HT-29 (cell line): ENCODE measurements around the gene RNASEH1. TPM values are rescaled to one million over a fixed set of nuclear protein-coding genes. Genes with fewer than 3 reads are reported as not detected.

ENCODE experiments used
- DNase-seq: peaks from one replicate; pipeline ENCODE4 v3.0.0-alpha.2; 2015; ENCODE audit warnings: low spot score
- total RNA-seq: library from RNA; depleted of rRNA; stranded (reverse); fragments of >200 nt; shearing (Covaris generic); gene quantifications from 2 replicates; pipeline ENCODE4 v1.2.3, GENCODE V29; 2014; rRNA removed

RNASEH1 gene
- total RNA-seq = 20.0 and 28.1 TPM in 2 replicates

DNA sequence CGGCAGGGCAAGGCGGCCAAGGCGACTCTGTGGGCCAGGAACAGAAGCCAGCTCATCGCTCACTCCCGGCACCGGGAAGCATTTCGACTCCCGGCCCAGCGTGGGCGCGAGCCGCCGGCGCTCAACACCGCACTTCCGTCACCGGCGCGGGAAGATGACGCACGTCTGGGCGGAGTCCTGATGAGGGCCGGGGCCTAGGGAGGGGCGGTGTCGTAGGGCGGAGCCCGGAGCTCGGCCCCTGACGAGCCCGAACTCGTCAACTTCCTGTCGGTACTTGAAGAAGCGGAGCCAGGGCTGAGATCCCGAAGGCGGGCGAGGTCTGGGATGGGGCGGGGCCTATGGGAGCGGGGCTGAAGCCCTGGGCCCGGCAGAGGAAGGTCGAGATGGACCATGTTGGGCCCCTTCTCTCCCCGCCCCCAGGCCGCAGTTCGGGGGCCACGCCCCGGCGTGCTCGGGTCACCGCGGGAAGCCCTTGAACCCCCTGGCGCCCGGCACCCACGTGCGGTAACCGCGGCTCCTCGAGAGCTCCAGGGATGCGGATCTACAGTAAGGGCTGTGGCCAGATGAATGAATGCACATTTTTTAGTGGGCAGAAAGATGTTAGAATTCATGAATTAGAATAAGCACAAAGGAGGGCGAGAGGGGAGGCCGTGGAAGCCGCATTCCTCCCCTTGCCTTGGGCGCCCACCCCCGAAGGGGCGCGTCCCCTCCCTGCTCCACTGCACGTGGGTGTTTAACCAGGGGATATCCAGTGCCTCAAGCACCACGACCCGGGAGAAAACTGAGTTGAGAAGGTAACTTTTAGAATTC, at the start of gene RNASEH1:
RNASEH1 (minus strand) TSS at position 129 of the 810 bp plus-strand sequence; CDS start at position 56, 73 bp downstream.
- peak; percentile 98 for DNase-seq

- no peak for DNase-seq
Measured at GRCh38 chr2:3606370-3607201, 48.5 kb upstream of the RNASEH1 start.

DNA sequence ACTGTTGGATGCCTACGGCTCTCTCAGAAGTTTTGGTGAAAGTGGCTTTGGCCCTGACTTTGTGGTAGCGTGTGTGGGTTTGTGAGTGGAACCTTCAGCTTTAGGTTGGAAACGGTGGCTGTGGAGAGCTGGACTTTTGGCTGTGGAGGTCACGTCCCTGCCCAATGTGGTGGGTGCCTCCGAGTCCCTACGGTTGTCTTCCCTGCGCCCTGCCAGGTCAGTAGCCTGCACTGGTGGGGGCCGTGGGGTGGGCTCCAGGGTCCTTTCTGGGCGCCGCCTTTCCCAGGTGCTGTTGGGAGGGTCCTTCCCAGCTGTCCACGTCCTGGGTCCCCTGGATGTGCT, 47.9 kb upstream of the RNASEH1 start:
- no peak for DNase-seq

DNA sequence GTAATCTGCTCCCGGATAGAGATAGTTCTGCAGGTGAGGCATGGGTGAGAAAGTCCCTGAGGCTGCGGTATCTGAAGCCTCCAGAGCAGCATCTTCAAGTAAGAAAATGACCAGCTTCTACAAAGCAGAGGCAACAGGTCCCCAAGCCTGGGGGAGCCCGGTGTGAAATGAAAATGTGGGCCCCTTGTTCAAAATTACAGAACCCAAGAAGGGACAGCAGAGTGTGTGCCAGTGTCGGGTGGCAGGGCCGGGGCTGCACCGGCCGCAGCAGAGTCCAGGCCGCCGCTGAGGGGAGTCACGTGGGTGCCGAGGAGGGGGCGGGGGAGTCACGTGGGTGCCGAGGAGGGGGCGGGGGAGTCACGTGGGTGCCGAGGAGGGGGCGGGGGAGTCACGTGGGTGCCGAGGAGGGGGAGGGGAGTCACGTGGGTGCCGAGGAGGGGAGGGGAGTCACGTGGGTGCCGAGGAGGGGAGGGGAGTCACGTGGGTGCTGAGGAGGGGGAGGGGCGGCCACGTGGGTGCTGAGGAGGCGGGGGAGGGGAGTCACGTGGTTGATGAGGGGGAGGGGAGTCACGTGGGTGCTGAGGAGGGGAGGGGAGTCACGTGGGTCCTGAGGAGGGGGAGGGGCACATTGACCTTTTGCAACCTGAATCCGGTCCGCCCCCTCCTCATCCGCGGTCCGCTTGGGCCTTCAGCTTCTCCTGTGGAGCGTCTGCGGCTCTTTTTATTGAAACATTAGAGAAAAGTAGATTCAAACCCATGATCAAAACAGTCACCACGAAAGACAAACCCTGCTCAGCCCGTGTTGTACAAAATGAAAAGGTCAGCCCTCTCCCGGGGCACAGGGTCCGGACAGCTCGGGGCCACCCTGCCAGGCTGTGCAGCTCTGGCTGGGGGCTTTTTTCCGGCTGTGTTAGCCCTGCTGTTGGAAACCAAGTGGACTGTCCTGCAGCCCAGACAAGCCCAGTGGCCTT, 47.1 kb upstream of the RNASEH1 start:
- peak; percentile 58 for DNase-seq

DNA sequence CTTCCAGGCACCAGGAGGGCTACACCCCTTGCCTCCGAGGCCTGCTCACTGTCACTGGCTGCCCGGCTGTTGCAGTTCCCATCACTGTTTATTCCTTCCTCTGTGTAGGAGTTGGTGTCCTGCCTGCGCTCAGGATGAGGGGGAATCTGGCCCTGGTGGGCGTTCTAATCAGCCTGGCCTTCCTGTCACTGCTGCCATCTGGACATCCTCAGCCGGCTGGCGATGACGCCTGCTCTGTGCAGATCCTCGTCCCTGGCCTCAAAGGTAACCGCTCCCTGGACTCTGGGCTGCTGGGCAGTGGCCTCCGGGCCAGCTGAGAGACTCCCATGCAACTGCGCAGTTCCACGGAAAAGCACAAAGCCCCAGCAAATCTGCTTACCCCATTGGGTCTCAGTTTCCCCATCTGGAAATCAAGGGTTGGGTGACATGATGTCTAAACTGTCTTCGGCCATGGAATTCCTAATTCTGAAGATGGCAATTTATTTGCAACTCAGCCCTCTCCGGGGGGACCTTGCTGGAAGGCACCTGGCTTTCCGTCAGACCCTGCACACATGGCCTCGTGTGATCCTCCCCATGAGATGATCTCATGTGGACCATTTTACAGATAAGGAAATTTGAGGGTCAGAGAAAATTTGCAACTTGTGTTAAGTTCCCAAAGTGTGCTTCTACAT, 46.2 kb upstream of the RNASEH1 start:
- DNase-seq = no peak

DNA sequence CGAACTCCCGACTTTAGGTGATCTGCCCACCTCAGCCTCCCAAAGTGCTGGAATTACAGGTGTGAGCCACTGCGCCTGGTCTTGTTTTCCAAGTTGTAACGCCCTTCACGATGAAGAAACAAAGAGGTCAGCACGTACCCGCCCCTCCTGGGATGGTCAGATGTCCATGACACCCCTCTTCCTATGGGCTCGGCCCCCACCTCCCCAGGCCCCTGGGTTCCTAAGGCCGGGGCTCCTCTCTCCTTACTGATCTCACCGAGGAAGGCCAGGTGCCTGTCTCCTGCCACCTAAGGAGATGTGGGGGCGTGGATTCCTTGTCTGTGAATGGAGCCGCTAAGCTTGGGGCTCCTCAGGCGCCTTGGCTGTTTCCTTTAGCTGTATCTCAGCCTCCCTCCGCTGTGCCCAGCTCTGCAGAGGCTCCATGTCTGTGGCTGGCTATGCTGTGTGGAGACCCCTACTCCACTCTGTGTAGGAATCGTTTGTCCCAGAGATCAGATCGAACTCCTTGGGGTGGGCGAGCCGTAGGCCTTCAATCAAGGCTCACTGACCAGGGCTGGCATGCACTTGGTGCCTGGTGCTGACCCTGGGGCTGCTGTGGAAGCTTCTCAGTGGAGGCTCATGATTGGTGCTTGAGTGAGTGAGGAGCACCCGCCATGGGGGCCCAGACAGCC, 45.5 kb upstream of the RNASEH1 start:
- DNase-seq = no peak

GRCh38 chr2:3602553-3603339, 44.6 kb upstream of the RNASEH1 start:
- DNase-seq = no peak

DNA sequence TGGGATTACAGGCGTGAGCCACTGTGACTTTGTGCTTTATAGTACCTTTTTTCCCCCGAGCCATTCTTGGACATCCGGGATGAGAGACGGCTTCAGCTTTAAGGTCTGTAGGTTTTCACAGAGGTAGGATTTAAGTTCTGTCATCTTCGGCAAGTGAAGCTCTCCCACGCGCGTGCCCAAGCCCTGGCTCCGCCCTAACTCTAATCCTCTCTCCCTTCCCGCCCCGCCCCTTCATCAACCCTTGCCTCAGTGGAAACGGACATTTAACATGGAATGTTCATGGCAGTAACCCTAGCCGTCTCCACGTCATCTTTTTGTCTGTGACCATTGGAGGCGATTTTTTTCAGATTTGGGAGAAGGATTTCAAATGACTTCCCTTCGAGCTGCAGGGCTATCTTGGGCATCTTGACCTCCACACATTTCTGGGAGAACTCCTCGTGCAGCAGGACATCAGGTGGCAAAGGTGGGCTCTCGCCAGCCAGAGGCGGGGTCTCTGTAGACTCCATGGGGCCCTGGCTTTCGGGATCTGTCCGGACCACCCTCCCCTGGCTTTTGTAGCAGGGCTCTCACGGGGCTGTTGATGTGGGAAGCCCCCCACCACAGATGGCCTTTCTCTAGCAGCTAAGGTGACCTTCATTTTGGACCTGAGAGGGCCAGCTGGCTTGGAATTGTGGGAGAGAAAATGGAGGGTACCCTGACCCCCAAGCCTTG, 43.6 kb upstream of the RNASEH1 start:
- no peak for DNase-seq

DNA sequence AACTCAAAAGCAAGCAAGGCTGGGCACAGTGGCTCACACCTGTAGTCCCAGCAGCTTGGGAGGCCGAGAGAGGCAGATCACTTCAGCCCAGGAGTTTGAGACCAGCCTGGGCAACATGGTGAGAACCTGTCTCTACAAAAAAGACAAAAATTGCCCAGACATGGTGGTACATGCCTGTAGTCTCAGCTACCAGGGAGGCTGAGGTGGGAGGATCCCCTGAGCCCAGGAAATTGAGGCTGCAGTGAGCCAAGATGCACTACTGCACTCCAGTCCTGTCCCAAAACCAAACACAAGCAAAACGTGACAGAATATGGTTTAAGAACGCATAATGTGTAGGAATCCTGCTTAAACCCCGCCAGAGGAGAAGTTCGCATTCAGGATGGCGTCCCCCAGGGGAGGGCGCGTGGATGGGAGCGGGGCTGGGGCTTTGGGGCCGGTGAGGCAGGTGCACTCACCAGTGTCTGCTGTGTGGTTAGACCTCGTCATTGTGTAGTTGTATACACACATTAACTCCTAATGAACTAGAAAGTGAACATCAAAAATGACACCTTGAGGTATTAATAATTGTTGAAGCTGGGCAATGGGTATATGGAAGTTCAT, 42.2 kb upstream of the RNASEH1 start:
- no peak for DNase-seq

DNA sequence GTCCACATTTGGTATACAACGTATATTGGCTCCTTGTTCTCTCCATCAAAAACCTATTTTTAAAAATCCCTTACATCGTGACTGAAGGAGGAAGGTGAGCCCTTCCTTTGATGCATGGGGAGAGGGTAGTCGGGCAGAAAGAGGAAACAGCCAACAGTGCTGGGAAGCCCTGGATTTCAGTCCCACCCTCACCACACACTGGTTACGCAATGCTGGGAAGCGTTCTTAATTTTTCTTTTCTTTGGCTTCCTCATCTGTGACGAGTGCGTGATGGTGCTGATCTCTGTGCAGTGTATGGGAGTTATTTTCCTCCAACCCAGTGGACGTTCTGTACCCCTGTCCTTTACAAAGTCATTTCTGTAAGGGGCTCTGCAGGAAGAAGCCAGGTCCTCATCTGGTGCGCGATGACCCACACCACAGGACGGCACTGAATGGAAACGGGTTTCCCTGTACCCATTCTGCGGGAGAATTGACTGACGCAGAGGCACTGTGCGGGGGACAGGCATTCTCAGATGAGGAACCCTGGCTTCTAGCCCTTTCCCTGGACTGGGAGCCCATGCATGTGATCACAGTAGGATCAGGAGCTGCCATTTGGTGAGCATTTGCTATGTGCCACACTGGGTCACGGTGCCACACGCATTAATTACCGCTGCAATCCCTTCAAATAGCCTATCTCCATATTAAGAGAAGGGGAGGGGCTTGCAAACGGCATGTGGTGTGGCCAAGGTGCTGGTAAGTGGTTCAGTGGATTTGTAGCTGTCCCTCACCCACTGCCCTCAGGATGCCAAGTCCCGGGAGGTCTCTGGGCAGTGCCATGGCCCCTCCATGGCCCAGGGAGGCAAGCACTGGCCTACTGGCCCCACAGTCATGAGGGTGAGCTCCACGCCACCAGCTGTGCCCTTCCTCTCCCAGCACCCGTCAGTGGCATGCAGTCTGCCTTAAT, 41.0 kb upstream of the RNASEH1 start:
- no peak for DNase-seq

DNA sequence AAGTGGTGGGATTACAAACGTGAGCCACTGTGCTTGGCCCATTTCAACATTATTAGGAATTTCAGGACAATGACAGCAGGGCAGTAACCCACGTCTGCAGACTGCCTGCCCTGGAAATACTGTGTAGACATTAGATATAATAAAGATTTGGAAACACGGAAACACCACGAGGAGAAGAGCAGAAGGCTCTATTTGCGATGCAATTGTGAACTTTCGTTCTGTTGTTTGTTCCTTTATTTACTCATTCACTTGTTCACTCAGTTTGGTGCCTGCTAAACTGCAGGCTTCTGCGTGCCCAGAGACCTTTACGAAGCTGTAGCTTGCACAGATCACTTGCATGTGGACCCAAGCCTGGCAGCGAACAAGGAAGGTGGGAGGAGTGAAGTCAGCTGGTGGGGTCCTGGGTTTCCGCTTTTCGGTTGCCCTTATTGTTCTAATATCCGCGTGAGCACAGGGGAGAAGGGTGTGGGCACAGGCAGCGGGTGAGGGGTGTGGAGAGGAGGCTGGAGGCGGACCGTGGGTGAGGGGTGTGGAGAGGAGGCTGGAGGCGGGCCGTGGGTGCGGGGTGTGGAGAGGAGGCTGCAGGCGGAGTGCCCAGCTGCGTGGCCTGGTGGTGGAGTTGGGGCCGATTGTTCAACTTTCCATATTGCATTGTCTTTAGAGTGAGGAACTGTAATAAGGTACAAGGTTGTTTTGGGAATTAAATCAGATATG, 40.2 kb upstream of the RNASEH1 start:
- no peak for DNase-seq

DNA sequence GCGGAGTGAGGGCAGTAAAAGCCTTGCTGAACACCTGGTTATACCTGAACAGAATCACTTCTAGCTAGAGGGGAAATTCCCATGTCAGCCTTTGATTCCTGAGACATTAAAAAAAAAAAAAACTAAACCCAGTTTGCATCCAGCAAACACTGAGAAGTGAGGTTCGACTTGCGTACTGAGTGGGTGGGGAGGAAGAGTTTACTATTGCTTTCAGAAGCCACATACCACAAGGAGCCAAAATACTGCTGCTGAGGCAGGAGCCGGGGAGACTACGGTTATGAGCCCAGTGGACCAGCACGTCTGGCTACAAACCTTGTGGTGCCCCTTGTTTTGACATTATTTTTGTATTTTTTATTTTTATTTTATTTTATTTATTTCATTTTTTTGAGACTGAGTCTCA, 39.4 kb upstream of the RNASEH1 start:
- DNase-seq = no peak

DNA sequence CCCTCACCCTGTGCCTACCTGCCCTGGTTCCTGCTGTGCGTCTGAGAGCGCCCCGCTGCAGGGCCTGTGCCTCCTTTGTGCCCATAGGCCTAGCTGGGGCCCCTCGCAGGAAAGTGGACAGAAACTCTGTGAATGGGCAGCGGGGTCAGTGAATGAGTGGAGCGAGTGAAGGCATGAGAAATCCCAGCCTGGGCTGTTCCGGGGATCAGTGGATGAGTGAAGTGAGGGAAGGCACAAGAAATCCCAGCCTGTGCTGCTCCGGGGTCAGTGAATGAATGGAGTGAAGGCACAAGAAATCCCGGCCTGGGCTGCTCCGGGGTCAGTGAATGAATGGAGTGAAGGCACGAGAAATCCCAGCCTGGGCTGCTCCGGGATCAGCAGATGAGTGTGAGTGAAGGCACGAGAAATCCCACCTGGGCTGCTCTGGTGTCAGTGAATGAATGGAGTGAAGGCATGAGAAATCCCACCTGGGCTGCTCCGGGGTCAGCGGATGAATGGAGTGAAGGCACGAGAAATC, 38.8 kb upstream of the RNASEH1 start:
- DNase-seq = no peak

DNA sequence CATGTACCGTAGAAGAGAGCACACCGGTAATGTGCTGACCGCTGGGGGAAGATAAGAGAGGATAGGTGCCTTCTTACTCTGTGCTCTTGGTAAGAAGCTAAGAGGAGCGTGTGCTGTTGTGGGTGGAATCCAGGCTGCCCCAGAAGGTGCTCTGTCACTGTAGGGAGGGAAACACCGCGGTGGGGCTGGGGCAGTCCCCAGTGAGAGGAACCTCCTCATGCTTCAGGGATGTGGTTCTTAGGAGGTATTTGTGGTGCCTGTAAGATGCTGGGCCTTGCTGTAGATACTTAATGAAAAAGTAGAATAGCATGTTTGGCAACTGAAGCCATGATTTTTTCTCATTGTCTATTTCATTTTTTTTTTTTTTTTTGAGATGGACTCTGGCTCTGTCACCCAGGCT, 37.9 kb upstream of the RNASEH1 start:
- no peak for DNase-seq

DNA sequence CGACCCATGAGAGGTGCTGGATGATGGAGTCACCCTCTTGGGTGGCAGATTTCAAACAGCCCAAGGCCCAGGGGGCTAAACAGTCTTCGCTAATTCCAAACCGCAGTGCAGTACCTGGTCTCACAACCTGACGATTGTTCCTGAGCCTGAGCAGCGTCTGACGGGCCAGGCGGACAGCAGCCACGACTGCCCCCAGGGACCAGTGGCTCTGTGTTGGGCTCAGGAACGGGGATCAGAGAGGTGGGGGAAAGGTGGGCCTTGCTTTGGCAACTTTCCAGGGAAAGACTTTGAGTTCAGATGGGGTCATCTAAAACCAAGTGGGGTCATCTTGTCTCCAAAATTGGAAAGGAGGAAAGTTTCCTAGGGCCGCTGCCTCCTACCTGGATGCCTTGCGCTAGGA, 37.3 kb upstream of the RNASEH1 start:
- DNase-seq = no peak

- no peak for DNase-seq
Measured at GRCh38 chr2:3594493-3595281, 36.6 kb upstream of the RNASEH1 start, which contains the start of gene COLEC11. Gene COLEC11 (plus strand): TSS chr2:3595112. CDS start chr2:3604341, 9,229 bp downstream.
